GM12878 (cell line): ENCODE results near the gene HIVEP2. TPM values are rescaled to one million over a fixed set of nuclear protein-coding genes. Genes with fewer than 3 reads are reported as not detected.

Experiments
- ATAC-seq: fragments of 200-7000 bp; cut with Tn5 transposase; 3 replicates; pipeline ENCODE4 v1.9.1; 2020; ENCODE audit warnings: mild to moderate bottlenecking, moderate library complexity
- BruUV-seq: library from RNA; stranded (reverse); fragments of 400-500 nt; replicated peaks from 2 replicates; lab custom pipeline; 2021; lab: Mats Ljungman, UMichigan
- CTCF ChIA-PET: fragments of 300-600 bp; sonication (Branson Sonifier 250); formaldehyde crosslinking; extraction: SDS; loops from one replicate; lab custom pipeline; 2021; ENCODE audit warnings: inconsistent platforms; lab: Yijun Ruan, JAX
- POLR2A ChIA-PET: fragments of 350-600 bp; formaldehyde crosslinking; extraction: SDS; loops from one replicate; lab custom pipeline; 2021; ENCODE audit warnings: inconsistent platforms; lab: Charles Lee
- RAD21 ChIA-PET: fragments of 300-600 bp; sonication (Branson Sonifier 250); formaldehyde crosslinking; loops from one replicate; lab custom pipeline; 2023; ENCODE audit warnings: antibody characterized with exemption; ENCODE audit not compliant: unreplicated experiment; lab: Charles Lee
- SMC1A ChIA-PET: fragments of 300-600 bp; sonication (Branson Sonifier 250); formaldehyde crosslinking; loops from one replicate; lab custom pipeline; 2023; ENCODE audit not compliant: unreplicated experiment, uncharacterized antibody; lab: Charles Lee
- DNase-seq: peaks from one replicate; pipeline ENCODE4 v3.0.0-alpha.2; 2011; ENCODE audit warnings: low read depth, low spot score
- FAIRE-seq: peaks from 3 replicates; lab custom pipeline; 2011; peaks lifted over from hg19 to GRCh38; lab: Jason Lieb, UNC
- H2AFZ ChIP-seq: 2 replicates; pipeline ENCODE4 v1.6.0; 2011; ENCODE audit warnings: low read depth, low read length, control low read depth; ENCODE audit not compliant: control insufficient read depth
- H3K27ac ChIP-seq: 2 replicates; pipeline ENCODE4 v1.5.1; 2011; ENCODE audit warnings: control low read depth; ENCODE audit not compliant: control insufficient read depth, insufficient read depth
- H3K27me3 ChIP-seq, 2 experiments: replicated peaks in 1 of 2; 2 replicates each; pipeline versions ENCODE4 v1.6.0 to v1.6.1; 2011; ENCODE audit warnings: low read length in 1 of 2; ENCODE audit not compliant: control insufficient read depth in 2 of 2, insufficient read depth in 2 of 2
- H3K36me3 ChIP-seq, 2 experiments: 2 replicates each; pipeline ENCODE4 v1.5.1; 2011; ENCODE audit warnings: low read length in 1 of 2; ENCODE audit not compliant: control insufficient read depth in 2 of 2, insufficient read depth in 2 of 2
- H3K4me1 ChIP-seq: 2 replicates; pipeline ENCODE4 v1.6.1; 2011; ENCODE audit warnings: mild to moderate bottlenecking, low read length, moderate library complexity, mixed read lengths; ENCODE audit not compliant: control insufficient read depth, insufficient read depth
- H3K4me2 ChIP-seq: 2 replicates; pipeline ENCODE4 v1.6.0; 2011; ENCODE audit warnings: control low read depth; ENCODE audit not compliant: control insufficient read depth, insufficient read depth
- H3K4me3 ChIP-seq: fragments of 200-600 bp; sonication (generic); 2 replicates; pipeline ENCODE4 v1.5.1; 2016
- H3K79me2 ChIP-seq: 2 replicates; pipeline ENCODE4 v1.6.0; 2011; ENCODE audit warnings: low read length; ENCODE audit not compliant: control insufficient read depth, insufficient read depth
- H3K9ac ChIP-seq: 2 replicates; pipeline ENCODE4 v1.8.0; 2011; ENCODE audit warnings: low read length, control low read depth, mixed read lengths; ENCODE audit not compliant: control insufficient read depth, insufficient read depth
- H3K9me3 ChIP-seq: replicated peaks from 3 replicates; pipeline ENCODE4 v1.5.1; 2011; ENCODE audit warnings: mild to moderate bottlenecking, low read length; ENCODE audit not compliant: control insufficient read depth, insufficient read depth
- H4K20me1 ChIP-seq: 2 replicates; pipeline ENCODE4 v1.6.0; 2011; ENCODE audit not compliant: control insufficient read depth, insufficient read depth
- ATF2 ChIP-seq: IDR thresholded peaks from 2 replicates; pipeline ENCODE4 v1.6.1; 2012; ENCODE audit warnings: low read length, inconsistent platforms
- ATF7 ChIP-seq: fragments of 450-650 bp; IDR thresholded peaks from 2 replicates; pipeline ENCODE4 v1.6.1; 2016; ENCODE audit warnings: low read depth, mild to moderate bottlenecking
- BCLAF1 ChIP-seq: fragments of 450-650 bp; IDR thresholded peaks from 2 replicates; pipeline ENCODE4 v1.6.1; 2017; ENCODE audit warnings: antibody characterized with exemption, mild to moderate bottlenecking, moderate library complexity
- BHLHE40 ChIP-seq, 2 experiments: fragments of 450-650 bp in 1 of 2; IDR thresholded peaks; 2 replicates each; pipeline ENCODE4 v1.6.1; 2011 to 2017; ENCODE audit warnings: low read depth in 2 of 2, borderline replicate concordance in 1 of 2, improper control_type of control experiment in 1 of 2, low read length in 1 of 2, mild to moderate bottlenecking in 1 of 2
- CHD2 ChIP-seq: IDR thresholded peaks from 2 replicates; pipeline ENCODE4 v1.6.1; 2011; ENCODE audit warnings: low read depth, low read length, improper control_type of control experiment, borderline replicate concordance
- CREB1 ChIP-seq: IDR thresholded peaks from 2 replicates; pipeline ENCODE4 v1.6.1; 2012; ENCODE audit warnings: low read depth, mild to moderate bottlenecking, inconsistent platforms
- ETV6 ChIP-seq, 2 experiments: fragments of 450-650 bp in 1 of 2; IDR thresholded peaks in 1 of 2; conservative IDR thresholded peaks in 1 of 2; 2 replicates each; pipeline ENCODE4 v1.6.1; 2014; ENCODE audit warnings: antibody characterized with exemption in 1 of 2, borderline replicate concordance in 1 of 2, low read depth in 1 of 2, mild to moderate bottlenecking in 1 of 2, moderate library complexity in 1 of 2
- FOXM1 ChIP-seq: IDR thresholded peaks from 2 replicates; pipeline ENCODE4 v1.6.1; 2012; ENCODE audit warnings: low read depth, mild to moderate bottlenecking, inconsistent platforms, low read length, moderate library complexity
- GATAD2B ChIP-seq: fragments of 450-650 bp; conservative IDR thresholded peaks from 2 replicates; pipeline ENCODE4 v1.6.1; 2017; ENCODE audit warnings: low read depth, mild to moderate bottlenecking, moderate library complexity
- HDGF ChIP-seq: fragments of 450-650 bp; IDR thresholded peaks from 2 replicates; pipeline ENCODE4 v1.6.1; 2016; ENCODE audit warnings: antibody characterized with exemption
- IRF4 ChIP-seq: IDR thresholded peaks from 2 replicates; pipeline ENCODE4 v1.6.1; 2011; ENCODE audit warnings: low read depth, low read length
- JUND ChIP-seq: IDR thresholded peaks from 2 replicates; pipeline ENCODE4 v1.6.1; 2012; ENCODE audit warnings: low read depth, mild to moderate bottlenecking, low read length, improper control_type of control experiment, moderate library complexity
- RAD21 ChIP-seq: IDR thresholded peaks from 2 replicates; pipeline ENCODE4 v1.6.1; 2011; ENCODE audit warnings: mild to moderate bottlenecking, low read depth, low read length, moderate library complexity; ENCODE audit not compliant: insufficient read depth
- RFX5 ChIP-seq: IDR thresholded peaks from 2 replicates; pipeline ENCODE4 v1.6.1; 2011; ENCODE audit warnings: low read depth, low read length, improper control_type of control experiment
- SRF ChIP-seq, 2 experiments: IDR thresholded peaks; 2 replicates each; pipeline ENCODE4 v1.6.1; 2011; ENCODE audit warnings: low read depth in 2 of 2, low read length in 2 of 2, mild to moderate bottlenecking in 1 of 2, moderate library complexity in 1 of 2
- TBL1XR1 ChIP-seq: IDR thresholded peaks from 2 replicates; pipeline ENCODE4 v1.6.1; 2012; ENCODE audit warnings: low read depth, low read length, improper control_type of control experiment
- WGBS: methylation state at CpG from one replicate; pipeline ENCODE4 v1.1.6; 2016; ENCODE audit warnings: low lambda C conversion rate; ENCODE audit not compliant: insufficient replicate concordance, insufficient coverage; ENCODE audit errors: missing lambda C conversion rate; 5-methylcytosine and 5-hydroxymethylcytosine counted together
- in situ Hi-C: fragments of 300-500 bp; cut with MboI; formaldehyde crosslinking; loops from 9 replicates; pipeline ENCODE4 v1.14.3; 2018; ENCODE audit warnings: mixed read lengths
- intact Hi-C: fragments of 100-400 bp; cut with micrococcal nuclease; formaldehyde crosslinking; loops from one replicate; pipeline ENCODE4 v1.14.2; 2022; ENCODE audit not compliant: unreplicated experiment
- polyA plus RNA-seq, 11 experiments: library from polyadenylated mRNA; depleted of rRNA in 4 of 11; unstranded in 6 of 11; stranded (reverse) in 5 of 11; fragments of >200 nt; fragmentation: Nextera tagmentation in 4 of 11; fragmentation: Illumina TruSeq in 1 of 11; extraction: Ambion mirVana in 4 of 11; extraction: Trizol in 1 of 11; gene quantifications; 1 replicate in 1 of 11; 2 replicates in 10 of 11; pipeline versions ENCODE4 v1.2.1 to v1.2.3, GENCODE V29; 2011 to 2016; ENCODE audit warnings: inconsistent platforms in 2 of 11, missing spikeins in 2 of 11, low read depth in 1 of 11
- total RNA-seq, 4 experiments: library from RNA; depleted of rRNA in 3 of 4; stranded (reverse); fragments of >200 nt in 3 of 4; fragmentation: Illumina TruSeq in 1 of 4; extraction: Trizol in 1 of 4; gene quantifications; 2 replicates each; pipeline versions ENCODE4 v1.2.1 to v1.2.3, GENCODE V29; 2013 to 2021
- TF ChIP-seq, protein P1 (sequence below): fragments of 450-650 bp; IDR thresholded peaks from 2 replicates; pipeline ENCODE4 v1.6.1; 2016; ENCODE audit warnings: mild to moderate bottlenecking

Gene HIVEP2
- total and polyA plus RNA-seq, 10 of the 15 experiments (the other 5 are each of a cell fraction or from before 2014, with no cell fraction given) = 1.2 to 15.7 (median 10.2) TPM

GRCh38 chr6:142819603-142820337 is 125.2 kb downstream of the HIVEP2 start:
- RAD21 ChIA-PET = interaction anchor here (0.6 to 15.5 kb wide), 33 partner anchors 8 to 211 kb away, joined by 3 to 374 read pairs (median 5); no protein-coding TSS in a partner anchor
- ATAC-seq (peak; percentile 67), FAIRE-seq (peak; percentile 35), DNase-seq (peak; percentile 90)
- Histone ChIP-seq H3K9ac (peak overlapping the region; percentile 71), H4K20me1 (no peaks in the 10 kb centered on the region), H3K27me3 (no peaks in the 10 kb centered on the region), H3K36me3 (no peaks in the 10 kb centered on the region), H3K79me2 (peaks cover 49% of the 10 kb centered on the region), H3K4me2 (peak overlapping the region; percentile 88), H3K4me3 (peak overlapping the region; percentile 39; the same call in 1 of the 2 replicates), H2AFZ (peak overlapping the region; percentile 13; the same call in 1 of the 2 replicates), H3K27ac (peak overlapping the region; percentile 88), H3K4me1 (peaks cover 40% of the 10 kb centered on the region), H3K9me3 (peaks cover 4% of the 10 kb centered on the region)
- BruUV-seq = no TSS peak
- POLR2A ChIA-PET = interaction anchor here (0.8 to 5.8 kb wide), 25 partner anchors 9 to 133 kb away, joined by 3 to 67 read pairs (median 5); no protein-coding TSS in a partner anchor
- 0% methylated on average over 8 of the region's 8 CpGs for WGBS
- intact Hi-C loops = loop anchor here (1.0 to 5.0 kb wide), 4 partner anchors 23 to 94 kb away; no protein-coding TSS in a partner anchor
- in situ Hi-C loops = no loop called here
- CTCF ChIA-PET = interaction anchor here (0.6 to 10.6 kb wide), 20 partner anchors 10 to 303 kb away, joined by 3 to 108 read pairs (median 4); no protein-coding TSS in a partner anchor
- SMC1A ChIA-PET = interaction anchor here (0.8 to 16.8 kb wide), 41 partner anchors 9 to 208 kb away, joined by 3 to 449 read pairs (median 6); no protein-coding TSS in a partner anchor
- TF ChIP-seq FOXM1 (peak; percentile 97), GATAD2B (peak; percentile 86; the same call in 1 of the 2 replicates), CREB1 (peak; percentile 28), IRF4 (peak; percentile 79), BHLHE40 (IDR thresholded peaks at IDR 0.05; ENCODE audit: borderline replicate concordance in 1 of 2, low read depth in 2 of 2, low read length in 1 of 2) (peak; percentile 32 to 42; a peak in 1 of 4 replicates), TBL1XR1 (no peak; the same call in none of the 2 replicates), HDGF (no peak), ATF7 (peak; percentile 96), RFX5 (no peak), ETV6 (conservative IDR thresholded peaks at IDR 0.05 in 1 of 2, IDR thresholded peaks at IDR 0.05 in 1 of 2; ENCODE audit: borderline replicate concordance in 1 of 2, low read depth in 1 of 2) (peak in 1 of 2 experiments; percentile 96; a peak in 2 of 4 replicates), RAD21 (0 out of 2 replicates have a peak, but pooled peaks have one; percentile 4), ATF2 (peak; percentile 96), SRF (IDR thresholded peaks at IDR 0.05; ENCODE audit: low read depth in 2 of 2, low read length in 2 of 2) (no peak), CHD2 (peak; percentile 52; the same call in 1 of the 2 replicates), JUND (peak; percentile 20; the same call in 1 of the 2 replicates), BCLAF1 (no peak)
- TF ChIP-seq, protein P1, sequence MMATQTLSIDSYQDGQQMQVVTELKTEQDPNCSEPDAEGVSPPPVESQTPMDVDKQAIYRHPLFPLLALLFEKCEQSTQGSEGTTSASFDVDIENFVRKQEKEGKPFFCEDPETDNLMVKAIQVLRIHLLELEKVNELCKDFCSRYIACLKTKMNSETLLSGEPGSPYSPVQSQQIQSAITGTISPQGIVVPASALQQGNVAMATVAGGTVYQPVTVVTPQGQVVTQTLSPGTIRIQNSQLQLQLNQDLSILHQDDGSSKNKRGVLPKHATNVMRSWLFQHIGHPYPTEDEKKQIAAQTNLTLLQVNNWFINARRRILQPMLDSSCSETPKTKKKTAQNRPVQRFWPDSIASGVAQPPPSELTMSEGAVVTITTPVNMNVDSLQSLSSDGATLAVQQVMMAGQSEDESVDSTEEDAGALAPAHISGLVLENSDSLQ = peak; percentile 66
